Testis (tissue), 3 donors: ENCODE measurements around the gene ILDR1. TPM values are rescaled to one million over a fixed set of nuclear protein-coding genes. Genes with fewer than 3 reads are reported as not detected.

Experiments used
- DNase-seq: peaks from one replicate; pipeline ENCODE4 v3.0.0-alpha.2; 2019
- H3K27ac ChIP-seq, 2 donors: fragments of 200-600 bp; sonication (generic); one replicate each; pipeline ENCODE4 v1.5.1; 2019
- H3K27me3 ChIP-seq: fragments of 200-600 bp; sonication (generic); one replicate; pipeline ENCODE4 v1.5.1; 2019
- H3K36me3 ChIP-seq: fragments of 200-600 bp; sonication (generic); one replicate; pipeline ENCODE4 v1.5.1; 2017; ENCODE audit warnings: low read depth; ENCODE audit errors: missing control alignments
- H3K4me1 ChIP-seq: fragments of 200-600 bp; sonication (generic); one replicate; pipeline ENCODE4 v1.5.1; 2019
- H3K4me3 ChIP-seq, 2 donors: fragments of 200-600 bp; sonication (generic); one replicate each; pipeline ENCODE4 v1.5.1; 2017 to 2019
- H3K9me3 ChIP-seq: fragments of 200-600 bp; sonication (generic); one replicate; pipeline ENCODE4 v1.5.1; 2017
- POLR2A ChIP-seq: fragments of 450-650 bp; IDR thresholded peaks from one replicate; pipeline ENCODE4 v1.6.1; 2017; ENCODE audit warnings: antibody characterized with exemption, mild to moderate bottlenecking, moderate library complexity
- WGBS, 2 donors: methylation state at CpG; one replicate each; pipeline ENCODE4 v1.1.5; 2018; 5-methylcytosine and 5-hydroxymethylcytosine counted together
- intact Hi-C: fragments of 100-400 bp; cut with DNase I; formaldehyde crosslinking; loops from one replicate; pipeline ENCODE4 v1.15.1; 2023; ENCODE audit warnings: low total_unique reads
- polyA plus RNA-seq: library from polyadenylated mRNA; stranded (reverse); fragments of 350-450 nt; fragmentation: Illumina TruSeq; extraction: RNeasy Lipid Tissue Mini Kit (QIAGEN cat#74804); gene quantifications from one replicate; pipeline ENCODE4 v1.2.3, GENCODE V29; 2014; ENCODE audit warnings: low read depth, low replicate concordance; ENCODE audit not compliant: insufficient read depth
- total RNA-seq, 2 donors: library from RNA; depleted of rRNA; stranded (reverse); fragments of >200 nt; gene quantifications; one replicate each; pipeline ENCODE4 v1.2.3, GENCODE V29; 2016
- TF ChIP-seq, protein P1 (sequence below), 3 experiments: fragments of 450-650 bp in 2 of 3; fragments of 200-600 bp in 1 of 3; sonication (generic) in 1 of 3; IDR thresholded peaks; one replicate each; pipeline ENCODE4 v1.5.1; 2016 to 2019; ENCODE audit warnings: antibody characterized with exemption in 3 of 3, mild to moderate bottlenecking in 2 of 3, moderate library complexity in 1 of 3

Gene ILDR1
- total and polyA plus RNA-seq, 3 donors from 2014 or later: 1.4 to 3.2 (median 3.2) TPM

- Histone ChIP-seq H3K4me3 (no peak overlapping the region), H3K27ac (no peak overlapping the region), H3K4me1 (no peaks in the 10 kb centered on the region), H3K27me3 (no peaks in the 10 kb centered on the region), H3K36me3 (no peaks in the 10 kb centered on the region), H3K9me3 (no peaks in the 10 kb centered on the region)
- intact Hi-C loops: no loop called here
- no peak for DNase-seq
- TF ChIP-seq, protein P1, sequence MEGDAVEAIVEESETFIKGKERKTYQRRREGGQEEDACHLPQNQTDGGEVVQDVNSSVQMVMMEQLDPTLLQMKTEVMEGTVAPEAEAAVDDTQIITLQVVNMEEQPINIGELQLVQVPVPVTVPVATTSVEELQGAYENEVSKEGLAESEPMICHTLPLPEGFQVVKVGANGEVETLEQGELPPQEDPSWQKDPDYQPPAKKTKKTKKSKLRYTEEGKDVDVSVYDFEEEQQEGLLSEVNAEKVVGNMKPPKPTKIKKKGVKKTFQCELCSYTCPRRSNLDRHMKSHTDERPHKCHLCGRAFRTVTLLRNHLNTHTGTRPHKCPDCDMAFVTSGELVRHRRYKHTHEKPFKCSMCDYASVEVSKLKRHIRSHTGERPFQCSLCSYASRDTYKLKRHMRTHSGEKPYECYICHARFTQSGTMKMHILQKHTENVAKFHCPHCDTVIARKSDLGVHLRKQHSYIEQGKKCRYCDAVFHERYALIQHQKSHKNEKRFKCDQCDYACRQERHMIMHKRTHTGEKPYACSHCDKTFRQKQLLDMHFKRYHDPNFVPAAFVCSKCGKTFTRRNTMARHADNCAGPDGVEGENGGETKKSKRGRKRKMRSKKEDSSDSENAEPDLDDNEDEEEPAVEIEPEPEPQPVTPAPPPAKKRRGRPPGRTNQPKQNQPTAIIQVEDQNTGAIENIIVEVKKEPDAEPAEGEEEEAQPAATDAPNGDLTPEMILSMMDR (IDR thresholded peaks at IDR 0.05): no peak
- TF ChIP-seq POLR2A: no peak
- 85 to 94% methylated on average over 2 of the region's 2 CpGs for WGBS, 2 donors
Measured at GRCh38 chr3:121997372-121997771, 24.7 kb downstream of the ILDR1 start.

- Histone ChIP-seq H3K36me3 (no peaks in the 10 kb centered on the region), H3K4me3 (no peak overlapping the region), H3K27me3 (no peaks in the 10 kb centered on the region), H3K4me1 (no peaks in the 10 kb centered on the region), H3K9me3 (no peaks in the 10 kb centered on the region), H3K27ac (no peak overlapping the region)
- WGBS, 2 donors: 63 to 93% methylated on average over 2 of the region's 2 CpGs
- intact Hi-C loops: no loop called here
- DNase-seq: no peak
- no peak for TF ChIP-seq POLR2A
- TF ChIP-seq, protein P1 (IDR thresholded peaks at IDR 0.05): no peak
Measured at GRCh38 chr3:121996441-121996840, 25.6 kb downstream of the ILDR1 start.

DNA sequence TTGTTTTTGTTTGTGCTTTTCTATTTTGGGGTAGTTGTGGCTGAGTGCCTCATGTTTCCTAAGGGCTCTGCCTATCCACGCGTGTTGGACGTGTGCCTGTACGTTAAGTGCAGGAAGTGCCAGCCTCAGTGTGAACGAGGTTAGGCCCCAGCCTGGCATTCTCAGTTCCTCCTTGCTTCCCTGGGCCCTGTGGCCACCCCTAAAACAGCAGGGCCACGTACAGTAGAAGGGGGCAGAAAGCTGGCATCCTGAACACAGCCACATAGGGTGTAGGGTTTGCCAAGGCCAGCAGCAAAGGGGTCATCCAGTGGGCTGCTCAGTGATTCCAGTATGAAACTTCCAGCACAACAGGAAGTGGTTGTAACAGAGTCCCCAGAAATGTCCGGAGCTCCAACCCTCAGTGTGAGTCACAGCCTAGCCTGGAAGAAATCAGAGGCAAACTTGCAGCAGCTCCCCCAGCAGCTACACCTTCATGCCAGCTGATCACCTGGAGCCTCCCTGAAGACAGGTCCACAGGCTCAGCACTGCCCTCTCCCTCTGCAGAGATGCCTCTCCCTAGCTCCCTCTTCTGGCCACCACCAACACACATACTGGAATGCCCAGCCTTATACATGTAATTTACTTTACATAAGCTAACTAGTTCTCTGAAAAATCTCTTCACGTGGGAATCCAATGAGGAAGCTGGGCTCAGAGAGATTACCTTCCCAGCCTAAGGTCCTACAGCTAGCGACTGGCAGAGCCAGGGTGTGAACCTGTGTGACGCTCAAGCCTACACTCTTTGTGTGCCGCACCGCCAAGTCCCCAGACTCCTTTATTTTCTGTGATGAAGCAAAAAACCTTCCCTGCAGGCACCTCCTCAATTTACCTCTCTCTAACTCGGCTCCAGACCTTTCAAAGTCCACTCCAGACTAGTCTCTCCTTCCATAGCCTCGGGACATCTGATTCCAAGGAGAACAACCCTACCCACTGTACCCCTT lies 26.6 kb downstream of the ILDR1 start:
- no peak overlapping the region for H3K27ac ChIP-seq
- WGBS, 2 donors: 77 to 79% methylated on average over 14 of the region's 14 CpGs
- no peak overlapping the region for H3K4me3 ChIP-seq
- H3K9me3 ChIP-seq: no peaks in the 10 kb centered on the region
- TF ChIP-seq POLR2A: no peak
- TF ChIP-seq, protein P1 (IDR thresholded peaks at IDR 0.05): peak in 2 of 3 experiments; percentile 21 to 30
- no peaks in the 10 kb centered on the region for H3K27me3 ChIP-seq
- H3K4me1 ChIP-seq: peaks cover 1% of the 10 kb centered on the region
- H3K36me3 ChIP-seq: no peaks in the 10 kb centered on the region
- peak; percentile 71 for DNase-seq
- intact Hi-C loops: no loop called here

DNA sequence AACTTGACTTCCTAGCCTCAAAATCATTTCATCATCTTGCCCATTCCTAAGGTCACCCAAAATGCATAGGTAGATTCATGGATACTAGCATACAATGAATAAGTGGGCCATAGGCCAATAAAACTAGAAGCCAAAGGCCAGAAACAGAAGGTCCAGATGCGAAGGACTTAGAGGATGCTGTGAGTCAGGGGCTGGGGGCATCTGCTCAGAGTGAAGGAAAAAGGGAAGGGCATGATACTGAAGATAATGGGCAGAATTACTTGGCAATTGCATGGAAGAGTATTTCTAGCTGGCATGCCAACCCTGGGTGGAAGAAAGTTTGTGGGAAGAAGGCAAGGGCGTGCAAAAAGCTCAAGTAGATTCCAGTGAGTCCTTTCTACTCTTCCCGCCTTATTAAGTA lies 27.5 kb downstream of the ILDR1 start:
- H3K4me3 ChIP-seq: no peak overlapping the region
- peaks cover 10% of the 10 kb centered on the region for H3K4me1 ChIP-seq
- DNase-seq: no peak
- intact Hi-C loops: no loop called here
- no peaks in the 10 kb centered on the region for H3K9me3 ChIP-seq
- no peaks in the 10 kb centered on the region for H3K27me3 ChIP-seq
- WGBS, 2 donors: 81 to 93% methylated on average over 3 of the region's 3 CpGs
- H3K27ac ChIP-seq: no peak overlapping the region
- no peaks in the 10 kb centered on the region for H3K36me3 ChIP-seq
- TF ChIP-seq, protein P1 (IDR thresholded peaks at IDR 0.05): no peak
- no peak for TF ChIP-seq POLR2A
